B cell (primary cell): ENCODE measurements around the gene PTBP3.

Source experiments
- EZH2 ChIP-seq: IDR thresholded peaks from 2 replicates; pipeline ENCODE4 v1.6.1; 2012; ENCODE audit warnings: borderline replicate concordance, low read depth, mild to moderate bottlenecking, moderate library complexity, low read length; ENCODE audit not compliant: insufficient read depth, poor library complexity, severe bottlenecking
- TF ChIP-seq, protein P1 (sequence below): fragments of 200-600 bp; IDR thresholded peaks from one replicate; pipeline ENCODE4 v1.8.0; 2022; ENCODE audit warnings: antibody characterized with exemption, mild to moderate bottlenecking

DNA sequence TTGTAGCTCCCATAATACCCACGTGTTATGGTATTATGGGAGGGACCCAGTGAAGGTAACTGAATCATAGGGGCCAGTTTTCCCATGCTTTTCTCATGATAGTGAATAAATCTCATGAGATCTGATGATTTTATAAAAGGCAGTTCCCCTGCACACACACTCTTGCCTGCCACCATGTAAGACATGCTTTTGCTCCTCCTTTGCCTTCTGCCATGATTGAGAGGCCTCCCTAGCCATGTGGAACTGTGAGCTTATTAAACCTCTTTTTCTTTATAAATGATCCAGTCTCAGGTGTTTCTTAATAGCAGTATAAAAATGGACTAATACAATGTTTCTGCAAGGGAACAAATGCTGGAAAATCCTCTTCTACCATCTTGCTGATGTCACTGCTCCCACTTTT, 36.4 kb upstream of the PTBP3 start:
- TF ChIP-seq, protein P1, sequence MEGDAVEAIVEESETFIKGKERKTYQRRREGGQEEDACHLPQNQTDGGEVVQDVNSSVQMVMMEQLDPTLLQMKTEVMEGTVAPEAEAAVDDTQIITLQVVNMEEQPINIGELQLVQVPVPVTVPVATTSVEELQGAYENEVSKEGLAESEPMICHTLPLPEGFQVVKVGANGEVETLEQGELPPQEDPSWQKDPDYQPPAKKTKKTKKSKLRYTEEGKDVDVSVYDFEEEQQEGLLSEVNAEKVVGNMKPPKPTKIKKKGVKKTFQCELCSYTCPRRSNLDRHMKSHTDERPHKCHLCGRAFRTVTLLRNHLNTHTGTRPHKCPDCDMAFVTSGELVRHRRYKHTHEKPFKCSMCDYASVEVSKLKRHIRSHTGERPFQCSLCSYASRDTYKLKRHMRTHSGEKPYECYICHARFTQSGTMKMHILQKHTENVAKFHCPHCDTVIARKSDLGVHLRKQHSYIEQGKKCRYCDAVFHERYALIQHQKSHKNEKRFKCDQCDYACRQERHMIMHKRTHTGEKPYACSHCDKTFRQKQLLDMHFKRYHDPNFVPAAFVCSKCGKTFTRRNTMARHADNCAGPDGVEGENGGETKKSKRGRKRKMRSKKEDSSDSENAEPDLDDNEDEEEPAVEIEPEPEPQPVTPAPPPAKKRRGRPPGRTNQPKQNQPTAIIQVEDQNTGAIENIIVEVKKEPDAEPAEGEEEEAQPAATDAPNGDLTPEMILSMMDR, result no peak
- no peak for TF ChIP-seq EZH2
